Hepatocyte (in vitro differentiated cells): ENCODE data around the gene CYB561. TPM values are rescaled to one million over a fixed set of nuclear protein-coding genes. Genes with fewer than 3 reads are reported as not detected.

Source experiments
- DNase-seq: peaks from one replicate; pipeline ENCODE4 v3.0.0-alpha.2; 2016; ENCODE audit warnings: low spot score
- H2AFZ ChIP-seq: fragments of 200-600 bp; sonication (generic); 2 replicates; pipeline ENCODE4 v1.6.0; 2016; ENCODE audit warnings: antibody characterized with exemption, mild to moderate bottlenecking
- H3K27ac ChIP-seq: fragments of 200-600 bp; sonication (generic); 2 replicates; pipeline ENCODE4 v1.5.1; 2016; ENCODE audit warnings: mild to moderate bottlenecking
- H3K27me3 ChIP-seq: fragments of 200-600 bp; sonication (generic); 2 replicates; pipeline ENCODE4 v1.6.1; 2016
- H3K36me3 ChIP-seq: fragments of 200-600 bp; sonication (generic); replicated peaks from 2 replicates; pipeline ENCODE4 v1.5.1; 2016; ENCODE audit warnings: low read depth; ENCODE audit not compliant: insufficient read depth
- H3K4me1 ChIP-seq: fragments of 200-600 bp; sonication (generic); 2 replicates; pipeline ENCODE4 v1.5.1; 2016; ENCODE audit warnings: mild to moderate bottlenecking, moderate library complexity; ENCODE audit not compliant: insufficient read depth
- H3K4me2 ChIP-seq: fragments of 200-600 bp; sonication (generic); 2 replicates; pipeline ENCODE4 v1.6.0; 2016
- H3K4me3 ChIP-seq: fragments of 200-600 bp; sonication (generic); 2 replicates; pipeline ENCODE4 v1.5.1; 2016; ENCODE audit warnings: mild to moderate bottlenecking
- H3K79me2 ChIP-seq: fragments of 200-600 bp; sonication (generic); 2 replicates; pipeline ENCODE4 v1.6.0; 2017; ENCODE audit warnings: mild to moderate bottlenecking
- H3K9me2 ChIP-seq: fragments of 200-600 bp; sonication (generic); replicated peaks from 2 replicates; pipeline ENCODE4 v1.6.0; 2017; ENCODE audit warnings: mild to moderate bottlenecking; ENCODE audit not compliant: insufficient read depth
- H3K9me3 ChIP-seq: fragments of 200-600 bp; sonication (generic); 2 replicates; pipeline ENCODE4 v1.5.1; 2016; ENCODE audit warnings: low read depth, mild to moderate bottlenecking
- H4K20me1 ChIP-seq: fragments of 200-600 bp; sonication (generic); 2 replicates; pipeline ENCODE4 v1.6.0; 2016; ENCODE audit warnings: mild to moderate bottlenecking; ENCODE audit not compliant: insufficient read depth, poor library complexity, severe bottlenecking
- EZH2 ChIP-seq: fragments of 200-600 bp; sonication (generic); IDR thresholded peaks from 2 replicates; pipeline ENCODE4 v1.6.1; 2016; ENCODE audit warnings: antibody characterized with exemption, mild to moderate bottlenecking, borderline replicate concordance
- EZH2phosphoT487 ChIP-seq: fragments of 200-600 bp; sonication (generic); IDR thresholded peaks from one replicate; pipeline ENCODE4 v1.6.1; 2018; ENCODE audit warnings: antibody characterized with exemption, mild to moderate bottlenecking, low read depth, moderate library complexity; ENCODE audit not compliant: unreplicated experiment, severe bottlenecking
- WGBS: methylation state at CpG from one replicate; pipeline ENCODE4 v1.1.6; 2016; ENCODE audit warnings: low lambda C conversion rate; ENCODE audit errors: missing lambda C conversion rate; 5-methylcytosine and 5-hydroxymethylcytosine counted together
- polyA plus RNA-seq: library from polyadenylated mRNA; unstranded; fragments of >200 nt; fragmentation: Nextera tagmentation; extraction: Ambion mirVana; gene quantifications from 2 replicates; pipeline ENCODE4 v1.2.1, GENCODE V29; 2016
- total RNA-seq: library from RNA; depleted of rRNA; stranded (reverse); fragments of >200 nt; gene quantifications from 2 replicates; pipeline ENCODE4 v1.2.3, GENCODE V29; 2014
- TF ChIP-seq, protein P1 (sequence below): fragments of 200-600 bp; sonication (generic); IDR thresholded peaks from 2 replicates; pipeline ENCODE4 v1.5.1; 2016; ENCODE audit warnings: antibody characterized with exemption, mild to moderate bottlenecking; ENCODE audit not compliant: poor library complexity

Gene CYB561
- total and polyA plus RNA-seq, 2 experiments from 2014 or later, result 12.9 to 20.2 TPM

- Histone ChIP-seq H4K20me1 (no peaks in the 10 kb centered on the region), H3K9me3 (no peaks in the 10 kb centered on the region), H3K27ac (no peak overlapping the region), H3K4me3 (no peak overlapping the region), H3K79me2 (no peaks in the 10 kb centered on the region), H3K4me2 (no peak overlapping the region), H3K4me1 (no peaks in the 10 kb centered on the region), H3K9me2 (no peaks in the 10 kb centered on the region), H3K27me3 (no peaks in the 10 kb centered on the region), H3K36me3 (no peaks in the 10 kb centered on the region), H2AFZ (no peak overlapping the region)
- TF ChIP-seq EZH2phosphoT487, result no peak
- no peak for TF ChIP-seq EZH2
- TF ChIP-seq, protein P1, sequence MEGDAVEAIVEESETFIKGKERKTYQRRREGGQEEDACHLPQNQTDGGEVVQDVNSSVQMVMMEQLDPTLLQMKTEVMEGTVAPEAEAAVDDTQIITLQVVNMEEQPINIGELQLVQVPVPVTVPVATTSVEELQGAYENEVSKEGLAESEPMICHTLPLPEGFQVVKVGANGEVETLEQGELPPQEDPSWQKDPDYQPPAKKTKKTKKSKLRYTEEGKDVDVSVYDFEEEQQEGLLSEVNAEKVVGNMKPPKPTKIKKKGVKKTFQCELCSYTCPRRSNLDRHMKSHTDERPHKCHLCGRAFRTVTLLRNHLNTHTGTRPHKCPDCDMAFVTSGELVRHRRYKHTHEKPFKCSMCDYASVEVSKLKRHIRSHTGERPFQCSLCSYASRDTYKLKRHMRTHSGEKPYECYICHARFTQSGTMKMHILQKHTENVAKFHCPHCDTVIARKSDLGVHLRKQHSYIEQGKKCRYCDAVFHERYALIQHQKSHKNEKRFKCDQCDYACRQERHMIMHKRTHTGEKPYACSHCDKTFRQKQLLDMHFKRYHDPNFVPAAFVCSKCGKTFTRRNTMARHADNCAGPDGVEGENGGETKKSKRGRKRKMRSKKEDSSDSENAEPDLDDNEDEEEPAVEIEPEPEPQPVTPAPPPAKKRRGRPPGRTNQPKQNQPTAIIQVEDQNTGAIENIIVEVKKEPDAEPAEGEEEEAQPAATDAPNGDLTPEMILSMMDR, result no peak
- DNase-seq, result no peak
- 92% methylated on average over 9 of the region's 9 CpGs for WGBS
These were observed 47.3 kb upstream of the CYB561 start for GRCh38 chr17:63493411-63493810.

- TF ChIP-seq, protein P1, result no peak
- TF ChIP-seq EZH2phosphoT487 (no peak), EZH2 (no peak)
- no peaks in the 10 kb centered on the region for H3K9me3 ChIP-seq
- H3K4me3 ChIP-seq, result no peak overlapping the region
- no peaks in the 10 kb centered on the region for H3K27me3 ChIP-seq
- no peaks in the 10 kb centered on the region for H3K79me2 ChIP-seq
- DNase-seq, result no peak
- no peaks in the 10 kb centered on the region for H3K4me1 ChIP-seq
- H2AFZ ChIP-seq, result no peak overlapping the region
- no peaks in the 10 kb centered on the region for H4K20me1 ChIP-seq
- H3K36me3 ChIP-seq, result no peaks in the 10 kb centered on the region
- WGBS, result 93% methylated on average over 6 of the region's 6 CpGs
- no peak overlapping the region for H3K27ac ChIP-seq
- no peak overlapping the region for H3K4me2 ChIP-seq
- H3K9me2 ChIP-seq, result no peaks in the 10 kb centered on the region
These were observed 46.8 kb upstream of the CYB561 start for GRCh38 chr17:63492940-63493339.

DNA sequence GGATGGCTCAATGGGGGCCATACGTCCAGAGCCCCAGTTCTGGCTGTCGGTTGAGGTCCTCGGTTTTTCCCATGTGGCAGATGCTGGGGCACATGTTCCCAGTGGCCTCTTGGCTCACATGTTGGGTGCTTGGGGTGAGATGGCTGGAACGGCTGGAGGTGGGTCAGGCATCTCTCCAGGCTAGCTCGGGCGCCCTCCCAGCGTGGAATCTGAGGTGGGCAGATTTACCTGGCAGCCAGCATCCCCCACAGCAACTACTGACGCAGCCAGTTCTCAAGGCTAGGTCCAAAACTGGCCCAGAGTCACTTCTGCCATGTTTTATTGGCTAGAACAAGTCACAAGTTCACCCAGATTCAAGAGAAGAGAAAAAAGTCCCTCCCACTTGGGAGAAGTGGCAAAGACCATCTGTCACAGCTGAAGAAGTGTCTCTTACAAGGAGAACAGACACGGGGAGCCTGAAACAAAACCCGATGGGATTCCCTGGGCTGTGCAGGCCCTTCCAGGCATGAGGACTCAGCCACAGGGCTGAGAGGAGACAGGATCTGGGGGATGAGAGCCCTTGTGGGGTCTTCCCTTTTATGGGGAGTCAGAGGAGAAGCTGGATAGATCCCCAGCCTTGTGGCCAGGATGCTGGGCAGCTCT, 46.0 kb upstream of the CYB561 start:
- Histone ChIP-seq H3K79me2 (no peaks in the 10 kb centered on the region), H3K4me1 (no peaks in the 10 kb centered on the region), H3K36me3 (no peaks in the 10 kb centered on the region), H3K4me3 (no peak overlapping the region), H3K27ac (no peak overlapping the region), H3K27me3 (no peaks in the 10 kb centered on the region), H3K9me2 (no peaks in the 10 kb centered on the region), H3K4me2 (no peak overlapping the region), H4K20me1 (no peaks in the 10 kb centered on the region), H2AFZ (no peak overlapping the region), H3K9me3 (no peaks in the 10 kb centered on the region)
- 88% methylated on average over 10 of the region's 10 CpGs for WGBS
- TF ChIP-seq, protein P1, result no peak
- TF ChIP-seq EZH2phosphoT487 (no peak), EZH2 (no peak)
- DNase-seq, result no peak

DNA sequence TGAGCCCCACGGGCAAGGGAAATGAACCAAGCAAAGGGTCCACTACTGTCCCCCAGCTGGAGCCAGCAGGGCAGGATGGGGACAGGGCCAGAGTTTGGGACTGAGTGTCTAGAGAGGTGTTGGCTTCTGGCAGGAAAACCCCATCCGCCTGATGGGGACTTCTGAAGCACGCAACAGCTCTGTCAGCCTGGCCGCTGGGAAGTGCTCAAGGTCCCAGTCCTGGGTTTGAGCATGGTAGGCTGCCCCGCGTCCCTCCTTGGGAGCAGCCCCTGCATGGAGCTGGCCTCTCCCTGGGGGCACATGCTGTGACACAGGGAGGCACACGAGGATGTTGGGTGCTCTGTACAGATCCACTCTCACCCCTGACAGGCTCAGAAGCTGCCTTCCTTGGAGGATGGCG, 45.3 kb upstream of the CYB561 start:
- Histone ChIP-seq H3K27ac (no peak overlapping the region), H3K4me2 (no peak overlapping the region), H3K9me3 (no peaks in the 10 kb centered on the region), H3K9me2 (no peaks in the 10 kb centered on the region), H3K27me3 (no peaks in the 10 kb centered on the region), H3K79me2 (no peaks in the 10 kb centered on the region), H3K4me1 (no peaks in the 10 kb centered on the region), H2AFZ (no peak overlapping the region), H3K36me3 (no peaks in the 10 kb centered on the region), H3K4me3 (no peak overlapping the region), H4K20me1 (no peaks in the 10 kb centered on the region)
- TF ChIP-seq EZH2 (no peak), EZH2phosphoT487 (no peak)
- TF ChIP-seq, protein P1, result no peak
- DNase-seq, result no peak
- 93% methylated on average over 8 of the region's 8 CpGs for WGBS
